NCI-H2171 (cell line): ENCODE results near the gene KDM5A.

Source experiments
- DNase-seq: peaks from one replicate; lab custom pipeline; 2025; lab: John Stamatoyannopoulos, UW

Gene KDM5A

DNA sequence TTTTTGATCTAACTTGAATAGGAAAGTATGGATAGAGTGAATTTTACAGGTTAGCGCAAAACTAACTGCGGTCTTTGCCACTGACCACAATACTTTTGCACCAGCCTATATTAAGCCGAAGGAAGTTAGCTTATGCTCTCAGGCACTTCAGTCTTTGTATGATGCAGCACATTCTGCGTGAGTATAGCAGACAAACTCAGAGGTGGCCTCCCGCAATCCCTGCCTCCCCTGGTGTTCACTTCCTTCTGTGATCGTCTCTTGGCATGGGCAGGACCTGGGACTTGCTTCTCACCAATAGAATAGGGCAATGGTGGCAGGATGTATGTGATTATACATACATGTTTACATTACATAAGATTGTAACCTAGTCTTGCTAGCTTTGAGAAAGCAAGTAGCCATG is 116.2 kb downstream of the KDM5A start:
- DNase-seq: no peak

GRCh38 chr12:271161-271560 is 118.0 kb downstream of the KDM5A start:
- DNase-seq: no peak

GRCh38 chr12:269191-269590 is 119.9 kb downstream of the KDM5A start:
- DNase-seq: no peak

- DNase-seq: no peak
Measured at GRCh38 chr12:268483-268840, 120.7 kb downstream of the KDM5A start.

GRCh38 chr12:267581-268482 is 121.3 kb downstream of the KDM5A start:
- no peak for DNase-seq

DNA sequence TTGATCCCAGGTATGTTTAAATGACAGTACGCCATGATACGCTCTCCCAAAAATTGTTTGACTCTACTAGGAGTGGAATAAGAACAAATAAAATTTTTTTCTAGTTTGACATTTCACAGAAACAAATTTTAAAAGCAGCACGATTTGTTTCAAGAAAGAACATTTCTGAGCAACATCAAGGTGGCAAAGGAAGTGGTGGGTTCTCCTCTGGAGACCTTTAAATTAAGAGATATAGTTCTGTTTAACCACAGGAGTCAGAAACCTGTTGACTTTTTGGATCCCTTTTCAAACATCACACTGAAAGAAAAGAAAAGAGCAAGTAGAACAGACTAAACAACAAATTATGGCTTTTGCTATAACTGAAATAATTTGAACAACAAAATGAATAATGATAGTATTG is 124.0 kb downstream of the KDM5A start:
- DNase-seq: no peak

- no peak for DNase-seq
Measured at GRCh38 chr12:264269-264668, 124.9 kb downstream of the KDM5A start.

GRCh38 chr12:263574-263973 is 125.5 kb downstream of the KDM5A start:
- DNase-seq: no peak

- no peak for DNase-seq
Measured at GRCh38 chr12:262817-263216, 126.3 kb downstream of the KDM5A start, which contains the start of gene SLC6A13. TSS of gene SLC6A13 (minus strand) at chr12:262836. CDS start at chr12:260052, 2,784 bp downstream.

- no peak for DNase-seq
Measured at GRCh38 chr12:262113-262512, 127.0 kb downstream of the KDM5A start.

GRCh38 chr12:257521-258321 is 131.4 kb downstream of the KDM5A start:
- DNase-seq: no peak

DNA sequence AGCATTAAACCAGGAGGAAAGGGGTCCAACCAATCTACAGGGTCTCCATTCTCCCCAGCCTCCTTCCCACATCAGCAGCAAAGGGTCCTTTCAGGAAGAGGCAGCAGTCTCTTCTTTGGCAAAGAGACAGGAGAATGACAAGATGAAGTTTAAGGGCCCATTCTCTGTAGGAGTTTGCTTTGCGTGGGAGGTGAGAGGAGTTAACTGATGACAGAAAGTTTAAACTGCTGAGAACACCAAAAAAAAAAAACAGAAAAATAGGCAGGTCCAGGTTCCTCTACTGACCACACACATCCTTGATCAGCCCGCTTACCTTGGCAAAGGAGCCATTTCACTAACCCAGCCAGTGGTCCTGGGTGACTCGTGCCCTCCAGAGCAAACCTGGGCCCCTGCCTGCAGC is 132.2 kb downstream of the KDM5A start:
- no peak for DNase-seq

DNA sequence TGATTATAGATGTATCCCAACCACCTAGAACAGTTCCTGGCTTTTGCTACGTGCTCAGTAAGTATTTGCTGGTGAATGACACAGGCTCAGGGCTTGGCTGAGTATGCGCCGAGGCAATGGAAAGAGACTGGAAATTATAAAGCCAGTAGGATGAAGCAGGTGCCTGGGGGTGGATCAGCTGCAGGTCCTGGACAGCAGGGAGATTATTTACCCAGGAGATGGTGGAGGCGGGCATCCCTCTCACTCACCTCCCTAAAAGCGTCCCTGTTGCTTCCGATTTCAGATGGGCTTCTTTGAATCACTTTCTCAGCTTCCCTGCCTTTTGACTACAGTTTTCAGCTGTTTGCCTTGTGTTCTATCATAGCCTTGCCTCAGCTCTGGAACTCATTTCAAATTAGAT is 132.9 kb downstream of the KDM5A start:
- DNase-seq: no peak

- no peak for DNase-seq
Measured at GRCh38 chr12:254912-255311, 134.2 kb downstream of the KDM5A start.

- DNase-seq: no peak
Measured at GRCh38 chr12:254039-254438, 135.1 kb downstream of the KDM5A start.

DNA sequence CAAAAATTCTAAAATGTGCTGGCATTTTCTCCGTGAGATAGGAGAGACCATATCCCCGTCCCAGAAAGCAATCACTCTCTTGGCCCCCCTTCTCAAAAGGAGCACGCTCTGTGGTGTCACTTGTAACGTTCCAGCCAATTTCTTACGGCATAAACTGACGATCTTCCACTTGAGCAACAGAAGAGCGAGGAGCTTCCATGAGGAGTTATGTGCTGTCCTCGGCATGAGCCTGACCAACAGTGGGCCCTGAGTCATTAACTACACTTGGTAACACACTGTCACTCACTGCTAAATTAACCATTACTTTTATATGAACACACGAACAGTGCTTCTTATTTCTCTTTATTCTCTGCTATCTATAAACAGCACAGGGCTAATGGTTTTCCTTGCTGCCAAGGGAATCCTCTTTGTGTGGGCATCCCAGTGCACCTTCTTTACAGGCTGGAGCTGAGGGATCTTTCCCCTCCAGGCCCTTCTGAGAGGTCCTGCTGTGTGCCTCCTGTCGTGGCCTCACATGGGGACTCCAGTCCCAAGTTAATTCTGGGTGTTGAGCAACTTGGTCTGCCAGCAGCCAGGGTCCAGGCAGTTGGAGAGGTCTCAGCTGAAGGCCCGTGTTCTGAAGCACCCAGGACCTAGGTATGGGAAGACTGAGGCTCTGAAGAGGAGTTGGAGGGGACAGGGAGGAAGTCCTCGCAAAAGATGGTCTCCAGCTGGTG is 135.8 kb downstream of the KDM5A start:
- no peak for DNase-seq

DNA sequence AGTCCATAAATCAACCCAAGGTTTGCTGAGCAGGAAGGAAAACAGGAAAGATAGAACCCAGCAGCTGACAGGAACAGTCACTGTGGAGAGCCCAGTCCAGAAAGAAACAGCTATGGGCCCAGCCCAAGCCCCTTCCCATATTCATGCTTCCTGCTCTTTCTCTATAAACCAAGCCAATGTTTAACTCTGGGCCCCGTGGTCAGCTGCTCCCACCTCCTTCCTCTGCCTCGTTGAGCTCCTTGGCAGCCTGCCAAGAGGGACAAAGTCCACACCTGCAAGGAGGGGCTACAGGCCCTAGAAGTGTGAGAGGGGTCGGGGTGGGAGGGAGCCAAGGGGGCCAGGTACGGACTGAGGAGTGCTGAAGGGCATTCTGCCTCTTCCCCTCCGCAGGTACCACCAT is 136.5 kb downstream of the KDM5A start:
- no peak for DNase-seq

- no peak for DNase-seq
Measured at GRCh38 chr12:247271-247670, 141.8 kb downstream of the KDM5A start.

- no peak for DNase-seq
Measured at GRCh38 chr12:243381-243780, 145.7 kb downstream of the KDM5A start.

DNA sequence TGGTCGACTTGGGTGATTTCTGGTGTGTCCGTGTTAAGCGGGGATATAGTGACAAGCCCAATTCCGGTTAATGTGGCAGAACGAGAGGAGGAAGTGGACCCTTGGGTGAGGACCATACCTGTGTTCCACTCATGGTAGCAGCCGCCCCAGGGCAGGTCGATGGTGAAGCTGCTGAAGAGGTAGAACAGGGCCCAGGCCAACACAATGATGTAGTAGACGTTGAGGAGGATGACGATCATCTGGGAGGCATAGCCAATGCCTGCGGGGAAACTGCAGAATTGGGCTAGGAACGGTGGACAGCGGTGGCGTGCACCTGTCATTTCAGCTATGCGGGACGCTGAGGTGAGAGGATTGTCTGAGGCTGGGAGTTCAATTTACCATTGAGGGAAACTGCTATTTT is 146.6 kb downstream of the KDM5A start:
- DNase-seq: no peak

- no peak for DNase-seq
Measured at GRCh38 chr12:241266-241665, 147.9 kb downstream of the KDM5A start.

DNA sequence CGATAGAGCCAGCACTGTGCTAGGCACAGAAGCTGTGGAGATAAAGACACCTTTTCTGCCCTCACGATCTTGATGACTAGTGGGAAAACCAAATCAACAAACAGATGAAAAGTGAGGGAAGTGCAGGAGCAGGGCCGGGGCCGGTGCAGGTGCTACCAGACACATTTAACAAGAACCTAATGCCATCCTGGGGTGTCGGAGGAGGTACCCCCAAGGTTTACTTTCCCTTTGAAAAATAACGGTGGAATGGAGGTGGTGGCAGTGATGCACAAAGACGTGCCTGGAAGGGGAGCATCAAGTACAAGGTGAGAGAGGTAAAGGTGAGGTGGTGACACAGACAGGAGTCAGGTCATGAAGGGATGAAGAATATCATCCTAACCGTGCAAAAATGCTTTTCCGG is 148.6 kb downstream of the KDM5A start:
- no peak for DNase-seq
